Endothelial cell (in vitro differentiated cells): ENCODE data around the gene ZC3H12A. TPM values are rescaled to one million over a fixed set of nuclear protein-coding genes. Genes with fewer than 3 reads are reported as not detected.

ENCODE experiments used
- DNase-seq: peaks from one replicate; pipeline ENCODE4 v3.0.0; 2021; ENCODE audit warnings: low spot score
- H3K27ac Mint-ChIP-seq: one replicate; pipeline ENCODE4 v1.8.0; 2021; ENCODE audit warnings: mixed read lengths, inconsistent platforms; ENCODE audit not compliant: unreplicated experiment
- H3K27me3 Mint-ChIP-seq: one replicate; pipeline ENCODE4 v1.8.0; 2021; ENCODE audit warnings: mild to moderate bottlenecking, moderate library complexity, mixed read lengths, inconsistent platforms; ENCODE audit not compliant: unreplicated experiment
- H3K36me3 Mint-ChIP-seq: one replicate; pipeline ENCODE4 v1.8.0; 2021; ENCODE audit warnings: mild to moderate bottlenecking, low read depth, mixed read lengths, inconsistent platforms; ENCODE audit not compliant: unreplicated experiment
- H3K4me1 Mint-ChIP-seq: one replicate; pipeline ENCODE4 v1.8.0; 2021; ENCODE audit warnings: mild to moderate bottlenecking, mixed read lengths, inconsistent platforms; ENCODE audit not compliant: unreplicated experiment
- H3K4me3 Mint-ChIP-seq: one replicate; pipeline ENCODE4 v1.8.0; 2021; ENCODE audit warnings: mild to moderate bottlenecking, mixed read lengths, inconsistent platforms; ENCODE audit not compliant: unreplicated experiment
- H3K9me3 Mint-ChIP-seq: one replicate; pipeline ENCODE4 v1.8.0; 2021; ENCODE audit warnings: mixed read lengths, inconsistent platforms; ENCODE audit not compliant: unreplicated experiment
- total RNA-seq: library from RNA; stranded (reverse); fragmentation: NEBNext Ultra II Directional; extraction: Animal tissue kit (Norgen Biotek cat#: 25700); gene quantifications from one replicate; pipeline ENCODE4 v1.2.1, GENCODE V29; 2021; ENCODE audit not compliant: unreplicated experiment
- TF ChIP-seq, protein P1 (sequence below): fragments of 200-600 bp; sonication (generic); IDR thresholded peaks from one replicate; pipeline ENCODE4 v1.5.0; 2021; ENCODE audit warnings: antibody characterized with exemption; ENCODE audit not compliant: unreplicated experiment

ZC3H12A gene
- total RNA-seq, 1 donor from 2014 or later: 5.4 TPM

DNA sequence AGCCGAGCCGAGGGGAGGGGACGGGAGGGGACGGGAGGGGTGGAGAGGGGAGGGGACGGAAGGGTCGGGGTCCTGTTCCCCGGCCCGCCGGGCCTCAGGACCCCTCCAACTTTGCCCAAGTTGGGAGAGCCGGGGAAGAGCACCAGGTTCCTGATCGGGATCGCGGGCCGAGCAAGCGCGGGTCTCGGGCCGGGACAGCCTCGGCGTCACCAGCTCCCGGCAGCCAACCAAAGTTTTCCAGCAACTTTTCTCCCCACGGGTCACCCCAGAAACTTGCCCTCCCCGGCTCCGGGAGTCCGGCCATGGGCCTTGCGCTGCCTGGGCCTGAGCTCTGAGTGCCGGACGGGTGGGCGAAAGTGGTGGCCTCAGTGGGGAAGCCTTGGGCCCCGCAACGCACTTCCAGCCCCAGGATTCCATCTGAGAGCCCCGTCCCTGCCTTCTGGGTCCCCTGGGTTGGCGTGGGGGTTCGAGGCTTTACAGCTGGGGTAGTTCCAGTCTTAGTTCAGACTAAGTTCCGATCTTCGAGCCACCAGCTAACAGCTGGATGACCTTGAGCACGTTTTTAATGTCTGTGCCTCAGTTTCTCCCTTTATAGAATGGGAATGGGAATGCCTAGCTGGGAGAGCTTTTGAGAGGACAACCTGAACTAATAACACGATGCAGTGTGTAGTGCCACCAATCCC is 458 bp downstream of the ZC3H12A start:
- Mint-ChIP-seq H3K9me3 (no peaks in the 10 kb centered on the region), H3K36me3 (no peaks in the 10 kb centered on the region), H3K4me1 (peaks cover 30% of the 10 kb centered on the region), H3K27me3 (peaks cover 16% of the 10 kb centered on the region), H3K27ac (no peak overlapping the region), H3K4me3 (peak overlapping the region; percentile 80)
- TF ChIP-seq, protein P1, sequence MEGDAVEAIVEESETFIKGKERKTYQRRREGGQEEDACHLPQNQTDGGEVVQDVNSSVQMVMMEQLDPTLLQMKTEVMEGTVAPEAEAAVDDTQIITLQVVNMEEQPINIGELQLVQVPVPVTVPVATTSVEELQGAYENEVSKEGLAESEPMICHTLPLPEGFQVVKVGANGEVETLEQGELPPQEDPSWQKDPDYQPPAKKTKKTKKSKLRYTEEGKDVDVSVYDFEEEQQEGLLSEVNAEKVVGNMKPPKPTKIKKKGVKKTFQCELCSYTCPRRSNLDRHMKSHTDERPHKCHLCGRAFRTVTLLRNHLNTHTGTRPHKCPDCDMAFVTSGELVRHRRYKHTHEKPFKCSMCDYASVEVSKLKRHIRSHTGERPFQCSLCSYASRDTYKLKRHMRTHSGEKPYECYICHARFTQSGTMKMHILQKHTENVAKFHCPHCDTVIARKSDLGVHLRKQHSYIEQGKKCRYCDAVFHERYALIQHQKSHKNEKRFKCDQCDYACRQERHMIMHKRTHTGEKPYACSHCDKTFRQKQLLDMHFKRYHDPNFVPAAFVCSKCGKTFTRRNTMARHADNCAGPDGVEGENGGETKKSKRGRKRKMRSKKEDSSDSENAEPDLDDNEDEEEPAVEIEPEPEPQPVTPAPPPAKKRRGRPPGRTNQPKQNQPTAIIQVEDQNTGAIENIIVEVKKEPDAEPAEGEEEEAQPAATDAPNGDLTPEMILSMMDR: no peak
- DNase-seq: no peak

DNA sequence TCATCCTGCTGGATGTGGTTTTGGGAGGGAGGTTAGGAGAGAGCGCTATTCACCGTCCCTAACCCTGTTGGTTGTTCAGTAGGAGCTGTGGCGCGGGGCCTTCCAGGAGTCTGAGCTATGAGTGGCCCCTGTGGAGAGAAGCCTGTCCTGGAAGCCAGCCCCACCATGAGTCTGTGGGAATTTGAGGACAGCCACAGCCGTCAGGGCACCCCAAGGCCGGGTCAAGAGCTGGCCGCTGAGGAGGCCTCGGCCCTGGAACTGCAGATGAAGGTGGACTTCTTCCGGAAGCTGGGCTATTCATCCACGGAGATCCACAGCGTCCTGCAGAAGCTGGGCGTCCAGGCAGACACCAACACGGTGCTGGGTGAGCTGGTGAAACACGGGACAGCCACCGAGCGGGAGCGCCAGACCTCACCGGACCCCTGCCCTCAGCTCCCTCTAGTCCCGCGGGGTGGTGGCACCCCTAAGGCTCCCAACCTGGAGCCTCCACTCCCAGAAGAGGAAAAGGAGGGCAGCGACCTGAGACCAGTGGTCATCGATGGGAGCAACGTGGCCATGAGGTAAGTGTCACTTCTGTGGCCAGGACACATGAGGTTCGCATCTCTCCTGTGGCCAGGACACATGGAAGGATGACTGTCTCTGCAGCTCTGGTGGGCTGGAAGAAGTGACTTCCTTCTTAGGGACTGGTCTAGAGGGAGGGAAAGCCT is 1.2 kb downstream of the ZC3H12A start:
- no peak overlapping the region for H3K27ac Mint-ChIP-seq
- no peak for DNase-seq
- TF ChIP-seq, protein P1: no peak
- H3K9me3 Mint-ChIP-seq: no peaks in the 10 kb centered on the region
- no peaks in the 10 kb centered on the region for H3K36me3 Mint-ChIP-seq
- H3K4me1 Mint-ChIP-seq: peaks cover 30% of the 10 kb centered on the region
- H3K27me3 Mint-ChIP-seq: peaks cover 16% of the 10 kb centered on the region
- peak overlapping the region; percentile 80 for H3K4me3 Mint-ChIP-seq

DNA sequence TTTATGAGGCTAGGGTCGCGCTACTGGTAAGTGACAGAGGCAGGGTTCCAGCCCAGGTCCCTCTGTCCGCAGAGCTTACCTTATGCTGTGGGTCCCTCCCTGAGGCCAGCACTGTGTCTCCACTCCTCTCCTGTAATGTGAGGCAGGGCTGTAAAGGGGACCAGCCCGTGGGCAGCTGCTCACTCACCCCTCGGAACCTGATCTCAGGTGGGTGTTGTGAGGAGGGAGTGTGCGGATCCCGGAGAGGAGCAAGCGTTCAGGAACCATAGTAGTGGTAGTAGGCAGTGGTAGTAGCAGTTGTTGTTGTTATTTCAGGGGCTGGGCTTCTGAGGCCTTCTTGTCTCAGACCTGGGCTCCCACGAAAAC is 1.7 kb downstream of the ZC3H12A start:
- DNase-seq: no peak
- Mint-ChIP-seq H3K36me3 (no peaks in the 10 kb centered on the region), H3K27ac (no peak overlapping the region), H3K4me3 (peak overlapping the region; percentile 65), H3K9me3 (no peaks in the 10 kb centered on the region), H3K4me1 (peaks cover 30% of the 10 kb centered on the region), H3K27me3 (peaks cover 16% of the 10 kb centered on the region)
- TF ChIP-seq, protein P1: no peak

DNA sequence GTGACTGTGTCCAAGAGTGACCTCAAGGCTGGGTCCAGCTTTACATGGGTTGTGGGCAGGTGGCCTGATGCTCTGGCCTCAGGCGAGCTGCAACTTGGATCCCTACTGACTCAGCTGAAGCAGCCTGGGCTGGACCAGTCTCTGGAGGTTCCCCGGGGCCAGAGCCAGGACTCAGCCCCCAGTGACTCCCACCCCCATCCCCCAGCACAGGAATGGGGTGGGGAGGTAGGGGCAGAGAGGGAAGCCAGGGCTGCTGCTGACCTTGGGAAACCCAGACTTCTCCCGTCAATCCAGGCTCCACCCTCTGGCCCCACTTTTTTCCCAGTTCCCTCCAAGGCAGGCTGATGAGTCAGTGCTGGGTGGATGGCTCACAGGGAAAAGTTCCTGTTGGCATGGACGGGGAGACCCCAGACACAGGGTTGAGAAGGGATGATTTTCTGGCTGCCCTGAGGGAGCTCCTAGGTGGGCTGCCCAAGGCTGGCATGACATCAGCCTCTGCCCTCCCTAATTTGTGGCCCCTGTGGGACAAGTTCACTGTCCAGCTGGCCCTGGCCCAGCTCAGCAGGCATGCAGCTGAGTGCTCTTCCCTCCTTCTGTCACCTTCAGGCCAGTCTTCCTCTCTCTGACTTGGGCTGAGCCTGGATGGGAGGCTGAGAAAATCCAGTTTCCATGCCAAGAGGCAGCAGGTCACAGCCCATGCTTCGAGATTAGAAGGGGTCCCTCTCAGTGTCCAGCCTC is 2.2 kb downstream of the ZC3H12A start:
- Mint-ChIP-seq H3K27me3 (peaks cover 16% of the 10 kb centered on the region), H3K4me1 (peaks cover 28% of the 10 kb centered on the region), H3K27ac (peak overlapping the region; percentile 18), H3K9me3 (no peaks in the 10 kb centered on the region), H3K4me3 (peak overlapping the region; percentile 65), H3K36me3 (peaks cover 5% of the 10 kb centered on the region)
- TF ChIP-seq, protein P1: no peak
- DNase-seq: no peak
